ENCODE results near the gene CADM1.

CADM1 gene

GRCh38 chr11:115444542-115444941, 59.7 kb downstream of the CADM1 start:
- no peak for DNase-seq (ENCODE audit: low spot score)

DNA sequence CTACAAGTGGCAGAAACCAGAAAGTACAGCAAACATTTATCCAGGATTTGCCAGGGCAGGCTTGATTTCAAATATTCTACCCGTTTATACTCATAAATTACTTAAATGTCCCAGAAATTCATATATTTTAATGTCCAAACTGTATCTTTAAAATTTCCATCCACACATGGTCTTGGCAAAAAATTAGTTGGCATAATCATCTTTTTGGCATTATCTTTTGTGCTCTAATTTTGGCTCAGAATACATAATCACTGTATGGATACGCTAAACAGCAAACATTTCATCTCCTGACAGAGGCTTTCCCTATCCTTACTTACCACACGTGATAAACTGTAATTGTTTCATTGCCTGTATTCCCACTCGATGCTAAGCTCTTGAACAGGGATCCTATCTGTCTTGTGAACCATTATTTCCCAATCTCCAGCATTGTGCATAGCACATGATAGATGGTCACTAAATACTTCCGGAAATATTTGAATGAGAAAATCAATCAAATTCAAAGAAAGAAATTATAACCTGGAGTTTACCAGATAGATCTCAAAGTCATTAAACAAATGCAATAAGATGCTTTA, 64.2 kb downstream of the CADM1 start:
- DNase-seq (ENCODE audit: low spot score), result no peak

- DNase-seq (ENCODE audit: low spot score), result peak; percentile 18
Observed at GRCh38 chr11:115439385-115439784, 64.8 kb downstream of the CADM1 start.

DNA sequence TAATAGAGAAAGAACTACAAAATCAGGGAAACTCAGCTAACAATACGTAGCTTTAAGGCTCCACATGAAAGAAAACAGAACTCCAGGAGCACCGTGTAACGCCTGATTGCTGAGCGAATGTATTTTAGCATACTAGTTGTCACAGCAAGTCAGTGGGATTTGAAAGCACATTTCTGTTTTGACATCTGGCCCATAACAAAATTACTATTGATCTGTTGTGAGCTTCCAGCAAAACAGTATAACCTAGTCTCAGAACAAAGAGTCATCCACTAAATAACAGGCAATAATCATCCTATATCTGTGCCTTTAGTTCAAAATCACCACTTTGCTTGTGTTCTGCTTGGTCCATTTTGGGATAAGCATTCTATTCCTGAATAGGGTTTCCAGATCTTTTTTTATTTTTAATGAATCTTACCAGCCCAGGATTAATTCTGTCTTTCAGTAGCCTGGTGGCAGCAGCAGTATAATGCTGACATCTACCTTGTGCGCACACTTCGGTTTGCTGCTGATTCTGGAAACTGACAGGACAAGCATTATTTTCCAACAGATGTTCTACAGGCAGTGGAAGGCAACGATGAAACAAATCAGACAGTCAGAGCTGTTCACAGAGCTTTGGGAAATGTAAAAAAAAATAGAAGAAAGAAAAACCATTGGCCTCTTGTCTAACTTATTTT, 66.2 kb downstream of the CADM1 start:
- DNase-seq (ENCODE audit: low spot score), result no peak

- no peak for DNase-seq (ENCODE audit: low spot score)
Observed at GRCh38 chr11:115430345-115430744, 73.9 kb downstream of the CADM1 start.

DNA sequence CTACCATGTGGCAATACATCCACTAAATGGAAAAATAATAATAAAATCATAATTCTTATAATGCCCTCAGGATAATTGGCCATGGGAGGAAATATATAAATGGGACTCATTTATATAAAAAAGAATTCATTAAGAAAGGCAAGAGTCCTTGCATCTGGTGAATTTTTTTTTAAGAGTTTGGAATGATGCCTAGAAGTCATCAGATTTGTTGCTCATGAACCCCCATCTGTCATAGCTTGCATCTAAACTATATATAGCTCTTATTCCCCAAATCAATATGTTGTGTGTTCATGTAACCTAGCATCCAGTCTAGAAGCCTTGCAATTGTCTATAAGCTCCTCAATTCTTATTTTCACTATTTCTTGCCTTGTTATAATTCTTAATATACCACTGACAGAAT, 75.9 kb downstream of the CADM1 start:
- DNase-seq (ENCODE audit: low spot score), result no peak

DNA sequence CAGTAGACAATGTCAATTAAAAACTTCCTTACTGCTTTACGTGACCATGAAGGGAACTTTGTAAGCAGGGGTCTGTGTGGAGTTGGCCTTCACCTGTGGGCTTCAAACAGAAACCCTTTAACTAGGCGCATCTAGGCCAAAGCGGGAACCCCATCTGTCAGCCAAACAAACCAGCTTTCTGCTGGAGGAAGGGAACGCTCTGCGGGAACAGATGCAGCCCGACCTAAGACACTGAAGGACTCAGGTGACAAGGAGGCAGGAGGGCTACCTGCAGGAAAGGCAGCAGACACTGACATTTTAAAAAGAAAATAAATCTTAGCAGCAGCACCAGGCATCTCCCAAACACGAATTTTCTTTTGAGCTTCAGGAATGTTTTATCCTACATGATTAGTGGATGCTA, 78.4 kb downstream of the CADM1 start:
- DNase-seq (ENCODE audit: low spot score), result no peak

DNA sequence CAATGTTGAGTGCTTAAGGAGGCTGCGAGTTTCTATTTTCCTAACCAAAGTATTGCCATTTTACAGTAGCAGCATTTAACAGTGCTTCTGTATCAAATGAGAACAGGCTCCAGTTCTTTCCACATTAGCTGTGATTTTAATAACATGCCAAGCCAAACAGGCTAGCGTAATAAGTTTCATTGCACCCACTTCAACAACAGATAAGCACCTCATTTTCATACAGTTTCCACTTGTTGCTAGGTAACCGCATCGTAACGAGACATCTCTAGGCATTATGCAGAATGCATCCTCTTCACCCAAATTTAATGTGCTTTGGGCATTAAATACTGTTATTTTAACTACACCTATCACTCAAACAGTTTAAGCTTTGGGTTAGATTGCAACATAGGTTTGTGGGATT, 79.0 kb downstream of the CADM1 start:
- DNase-seq (ENCODE audit: low spot score), result no peak

- DNase-seq (ENCODE audit: low spot score), result no peak
Observed at GRCh38 chr11:115423728-115424459, 80.3 kb downstream of the CADM1 start.

GRCh38 chr11:115421992-115422689, 82.1 kb downstream of the CADM1 start:
- DNase-seq (ENCODE audit: low spot score), result no peak

DNA sequence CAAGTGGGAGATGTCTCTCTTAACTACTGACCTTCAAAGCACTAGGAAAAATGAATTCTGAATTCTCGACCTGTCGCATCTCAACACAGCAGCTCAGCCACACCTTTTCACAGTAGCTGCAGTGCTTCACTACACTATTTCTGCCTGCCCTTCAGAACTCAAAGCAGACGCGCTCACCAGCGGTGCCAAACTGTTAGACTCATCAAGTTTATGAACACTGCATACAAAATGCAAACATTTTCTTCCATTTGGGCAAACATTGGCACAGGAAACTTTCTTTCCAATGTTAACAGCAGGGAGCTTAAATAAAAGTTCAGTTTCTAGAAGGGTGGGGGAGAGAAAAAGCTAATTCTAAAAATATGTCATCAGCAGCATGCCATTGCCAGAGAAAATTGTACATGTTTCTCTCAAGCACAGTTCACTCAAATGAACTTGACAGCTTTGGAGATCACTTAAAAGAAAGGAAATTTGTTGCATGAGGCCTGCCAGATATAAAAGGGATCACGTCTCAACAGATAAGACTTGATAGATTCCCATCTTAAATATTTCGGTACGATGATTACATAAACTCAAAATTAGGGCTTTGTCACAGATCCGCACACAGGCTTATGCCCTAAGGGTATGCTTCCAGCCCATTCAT, 82.7 kb downstream of the CADM1 start:
- DNase-seq (ENCODE audit: low spot score), result no peak

- no peak for DNase-seq (ENCODE audit: low spot score)
Observed at GRCh38 chr11:115420505-115420904, 83.7 kb downstream of the CADM1 start.

- no peak for DNase-seq (ENCODE audit: low spot score)
Observed at GRCh38 chr11:115418626-115419025, 85.6 kb downstream of the CADM1 start.

DNA sequence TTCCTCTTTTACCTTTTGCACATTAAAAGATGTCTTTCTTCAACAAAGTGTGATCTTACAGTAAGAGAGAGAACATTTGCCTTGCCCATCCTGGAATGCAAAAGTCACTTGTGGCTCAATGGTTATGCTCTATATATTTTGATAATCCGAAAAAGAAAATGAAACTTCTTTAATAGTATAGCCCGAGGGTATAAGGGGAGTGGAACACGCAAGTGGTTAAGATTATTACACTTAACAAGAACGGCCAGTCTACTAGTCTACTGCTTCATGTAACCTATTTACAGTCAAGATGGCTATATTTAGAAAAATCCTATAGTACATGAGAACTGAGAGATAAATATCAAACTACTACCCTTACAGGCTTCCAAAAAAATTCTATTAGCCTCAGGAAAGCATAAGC, 86.1 kb downstream of the CADM1 start:
- no peak for DNase-seq (ENCODE audit: low spot score)

- DNase-seq (ENCODE audit: low spot score), result no peak
Observed at GRCh38 chr11:115411120-115411519, 93.1 kb downstream of the CADM1 start.

GRCh38 chr11:115409691-115410220, 94.5 kb downstream of the CADM1 start:
- DNase-seq (ENCODE audit: low spot score), result no peak

- DNase-seq (ENCODE audit: low spot score), result no peak
Observed at GRCh38 chr11:115409116-115409670, 95.0 kb downstream of the CADM1 start.

GRCh38 chr11:115408036-115408921, 95.9 kb downstream of the CADM1 start:
- no peak for DNase-seq (ENCODE audit: low spot score)

GRCh38 chr11:115407496-115407895, 96.7 kb downstream of the CADM1 start:
- no peak for DNase-seq (ENCODE audit: low spot score)

DNA sequence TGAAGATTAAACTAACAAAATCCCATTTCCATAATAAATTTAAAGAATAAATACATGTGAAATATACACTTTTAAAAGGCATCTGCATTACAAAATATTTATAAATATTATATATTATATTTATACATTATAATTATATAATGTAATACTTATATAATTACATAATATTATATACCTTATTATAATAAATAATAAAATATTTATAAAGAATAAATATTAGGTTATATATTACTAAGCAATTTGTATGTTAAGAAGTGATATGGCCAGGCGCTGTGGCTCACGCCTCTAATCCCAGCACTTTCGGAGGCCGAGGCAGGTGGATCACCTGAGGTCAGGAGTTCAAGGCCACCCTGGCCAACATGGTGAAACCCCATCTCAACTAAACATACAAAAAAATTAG, 97.8 kb downstream of the CADM1 start:
- DNase-seq (ENCODE audit: low spot score), result no peak
